ENCODE results near the gene TADA1.
A peak's percentile ranks its signal among the peaks of the same experiment; 100 is the strongest.
"Not testable (repeated sequence)": the region's sequence is repeated elsewhere in the genome, so short reads cannot be mapped to it uniquely, and the experiment has no call there.

The TADA1 gene

DNA sequence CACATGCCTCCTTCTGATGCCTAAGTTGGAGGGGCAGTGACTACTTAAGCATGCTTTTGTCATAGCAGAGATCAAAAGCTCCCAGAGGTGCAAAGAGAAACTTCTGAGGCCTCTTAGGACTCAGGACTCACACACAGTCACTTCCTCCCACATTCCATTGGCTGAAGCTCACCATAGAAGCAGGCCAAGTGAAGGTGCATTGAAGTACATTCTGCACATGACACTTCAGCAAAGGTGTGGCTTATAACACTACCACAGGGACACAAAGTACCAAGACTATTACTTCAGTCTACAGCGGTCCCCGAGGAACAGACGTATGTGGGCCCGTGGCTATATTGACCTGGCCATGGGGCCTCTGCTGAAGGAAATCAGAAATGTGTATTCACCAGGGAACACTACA, 39.3 kb downstream of the TADA1 start:
- H3K4me3 ChIP-seq (ENCODE audit: low read depth, low read length) = no peak overlapping the region
- TF ChIP-seq, protein P1, sequence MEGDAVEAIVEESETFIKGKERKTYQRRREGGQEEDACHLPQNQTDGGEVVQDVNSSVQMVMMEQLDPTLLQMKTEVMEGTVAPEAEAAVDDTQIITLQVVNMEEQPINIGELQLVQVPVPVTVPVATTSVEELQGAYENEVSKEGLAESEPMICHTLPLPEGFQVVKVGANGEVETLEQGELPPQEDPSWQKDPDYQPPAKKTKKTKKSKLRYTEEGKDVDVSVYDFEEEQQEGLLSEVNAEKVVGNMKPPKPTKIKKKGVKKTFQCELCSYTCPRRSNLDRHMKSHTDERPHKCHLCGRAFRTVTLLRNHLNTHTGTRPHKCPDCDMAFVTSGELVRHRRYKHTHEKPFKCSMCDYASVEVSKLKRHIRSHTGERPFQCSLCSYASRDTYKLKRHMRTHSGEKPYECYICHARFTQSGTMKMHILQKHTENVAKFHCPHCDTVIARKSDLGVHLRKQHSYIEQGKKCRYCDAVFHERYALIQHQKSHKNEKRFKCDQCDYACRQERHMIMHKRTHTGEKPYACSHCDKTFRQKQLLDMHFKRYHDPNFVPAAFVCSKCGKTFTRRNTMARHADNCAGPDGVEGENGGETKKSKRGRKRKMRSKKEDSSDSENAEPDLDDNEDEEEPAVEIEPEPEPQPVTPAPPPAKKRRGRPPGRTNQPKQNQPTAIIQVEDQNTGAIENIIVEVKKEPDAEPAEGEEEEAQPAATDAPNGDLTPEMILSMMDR (IDR thresholded peaks at IDR 0.05; ENCODE audit: low read depth, low read length) = no peak

DNA sequence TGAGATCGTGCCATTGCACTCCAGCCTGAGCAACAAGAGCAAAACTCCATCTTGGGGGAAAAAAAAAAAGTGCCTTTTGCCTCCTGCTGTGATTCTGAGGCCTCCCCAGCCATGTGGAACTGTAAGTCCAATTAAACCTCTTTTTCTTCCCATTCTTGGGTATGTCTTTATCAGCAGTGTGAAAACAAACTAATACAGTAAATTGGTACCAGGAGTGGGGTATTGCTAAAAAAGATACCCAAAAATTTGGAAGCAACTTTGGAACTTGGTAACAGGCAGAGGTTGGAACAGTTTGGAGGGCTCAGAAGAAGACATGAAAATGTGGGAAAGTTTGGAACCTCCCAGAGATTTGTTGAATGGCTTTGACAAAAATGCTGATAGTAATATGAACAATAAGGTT, 46.3 kb downstream of the TADA1 start:
- H3K4me3 ChIP-seq (ENCODE audit: low read depth, low read length) = not testable (repeated sequence)

DNA sequence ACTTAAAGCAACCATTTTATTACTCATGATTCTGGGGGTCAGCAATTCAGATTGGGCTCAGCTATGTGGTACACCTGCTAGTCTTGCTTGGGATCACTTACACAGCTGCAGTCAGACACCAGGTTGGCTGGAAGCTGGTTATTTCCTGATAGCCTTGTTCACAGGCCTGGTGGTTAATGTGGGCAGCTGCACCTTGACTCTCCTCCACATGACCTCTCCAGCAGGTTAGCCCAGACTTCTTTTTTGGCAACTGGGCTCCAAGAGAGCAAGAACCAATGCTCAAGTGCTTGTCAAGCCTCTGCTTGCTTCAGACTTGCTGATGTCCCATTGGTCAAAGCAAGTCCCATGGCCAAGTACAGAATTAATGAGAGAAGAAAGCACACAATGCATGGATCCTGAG, 48.6 kb downstream of the TADA1 start:
- TF ChIP-seq, protein P1 (IDR thresholded peaks at IDR 0.05; ENCODE audit: low read depth, low read length) = no peak
- H3K4me3 ChIP-seq (ENCODE audit: low read depth, low read length) = no peak overlapping the region

DNA sequence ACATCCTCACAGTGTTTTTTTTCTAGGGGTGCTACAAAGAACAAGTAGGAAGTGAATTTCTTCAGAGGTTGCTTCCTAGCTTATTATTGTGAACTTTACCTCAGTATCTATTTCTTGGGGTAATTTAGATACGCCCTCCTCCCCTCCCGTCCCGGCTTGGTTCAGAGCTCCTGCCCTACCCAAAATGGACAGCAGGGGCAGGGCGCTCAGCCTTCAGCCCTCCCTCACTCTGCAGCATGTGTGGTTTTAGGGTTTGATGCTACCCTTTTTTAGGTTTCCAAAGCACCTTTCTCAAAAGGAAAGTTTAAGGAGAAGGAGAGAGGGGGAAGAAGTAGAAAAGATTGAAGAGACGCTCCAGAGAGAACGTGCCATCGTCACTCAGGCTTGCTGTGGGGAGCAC, 53.7 kb downstream of the TADA1 start:
- H3K4me3 ChIP-seq (ENCODE audit: low read depth, low read length) = no peak overlapping the region
- TF ChIP-seq, protein P1 (IDR thresholded peaks at IDR 0.05; ENCODE audit: low read depth, low read length) = peak; percentile 51

DNA sequence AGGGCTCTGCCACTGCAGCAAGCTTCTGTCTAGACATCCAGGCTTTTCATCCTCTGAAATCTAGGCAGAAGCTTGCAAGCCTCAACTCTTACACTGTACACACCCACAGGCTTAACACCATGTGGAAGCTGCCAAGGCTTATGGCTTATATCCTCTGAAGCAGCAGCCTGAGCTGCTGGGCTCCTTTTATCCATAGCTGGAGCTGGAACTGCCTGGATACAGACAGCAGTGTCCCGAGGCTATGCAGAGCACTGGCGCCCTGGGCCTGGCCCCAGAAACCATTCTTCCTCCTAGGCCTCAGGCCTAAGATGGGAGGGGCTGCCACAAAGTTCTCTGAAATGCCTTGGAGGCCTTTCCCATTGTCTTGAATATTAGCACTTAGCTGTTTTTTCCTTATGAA, 56.1 kb downstream of the TADA1 start:
- TF ChIP-seq, protein P1 (IDR thresholded peaks at IDR 0.05; ENCODE audit: low read depth, low read length) = no peak

DNA sequence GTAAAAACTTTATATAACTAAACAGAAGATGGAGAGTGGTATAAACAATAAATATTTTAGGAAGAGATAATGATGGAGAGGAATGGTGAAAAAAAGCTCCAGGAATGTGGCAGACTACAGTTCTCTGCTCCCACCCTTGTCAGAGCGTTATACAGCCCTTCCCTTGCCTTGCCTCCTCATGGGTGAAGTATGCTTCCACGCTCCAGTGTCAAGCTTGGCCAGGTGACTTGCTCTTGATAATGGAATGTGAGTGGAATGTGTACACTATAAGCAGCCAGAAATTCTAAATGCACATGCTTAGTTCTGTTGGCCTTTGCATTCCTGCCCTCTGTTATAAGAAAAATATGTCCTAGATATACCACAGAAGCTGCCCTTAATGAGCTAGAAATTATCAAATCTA, 61.5 kb downstream of the TADA1 start:
- TF ChIP-seq, protein P1 (IDR thresholded peaks at IDR 0.05; ENCODE audit: low read depth, low read length) = no peak

More for the DNA sequence above, 56.1 kb downstream of the TADA1 start:
- H3K4me3 ChIP-seq (ENCODE audit: low read depth, low read length) = no peak overlapping the region

DNA sequence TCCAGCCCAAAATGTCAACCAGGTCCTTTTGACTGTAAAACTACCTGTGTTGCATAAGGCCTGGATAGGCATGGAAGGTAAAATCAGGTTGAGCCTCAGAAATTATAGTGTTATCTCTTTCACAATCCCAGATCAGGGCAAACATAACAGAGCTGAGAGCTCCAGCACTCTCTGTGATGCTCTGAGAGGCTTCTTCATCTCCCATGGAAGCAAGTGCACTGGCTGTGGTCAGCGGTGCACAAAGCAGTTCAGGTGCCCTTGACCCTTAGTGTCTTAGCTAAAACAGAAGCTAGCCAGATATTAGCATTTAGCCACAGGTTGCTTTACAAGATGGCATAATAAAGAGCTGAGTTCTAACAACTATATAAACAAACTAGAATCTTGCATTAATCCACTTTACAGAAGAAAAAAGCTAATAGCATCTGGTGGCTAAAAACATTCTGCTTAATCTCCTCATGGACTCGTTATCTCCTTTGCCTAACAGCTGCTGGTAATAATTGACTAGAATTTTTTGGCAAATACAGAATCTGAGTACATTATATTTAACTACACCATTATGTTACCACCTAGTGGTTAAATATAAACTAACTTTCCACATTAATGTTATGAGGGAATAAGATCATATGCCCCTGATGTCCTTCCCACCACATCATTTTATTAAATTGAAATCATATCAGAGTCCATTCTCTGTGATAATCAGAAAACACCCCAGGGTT, 62.4 kb downstream of the TADA1 start:
- TF ChIP-seq, protein P1 (IDR thresholded peaks at IDR 0.05; ENCODE audit: low read depth, low read length) = no peak
- H3K4me3 ChIP-seq (ENCODE audit: low read depth, low read length) = no peak overlapping the region

More for the DNA sequence above, 61.5 kb downstream of the TADA1 start:
- H3K4me3 ChIP-seq (ENCODE audit: low read depth, low read length) = no peak overlapping the region

DNA sequence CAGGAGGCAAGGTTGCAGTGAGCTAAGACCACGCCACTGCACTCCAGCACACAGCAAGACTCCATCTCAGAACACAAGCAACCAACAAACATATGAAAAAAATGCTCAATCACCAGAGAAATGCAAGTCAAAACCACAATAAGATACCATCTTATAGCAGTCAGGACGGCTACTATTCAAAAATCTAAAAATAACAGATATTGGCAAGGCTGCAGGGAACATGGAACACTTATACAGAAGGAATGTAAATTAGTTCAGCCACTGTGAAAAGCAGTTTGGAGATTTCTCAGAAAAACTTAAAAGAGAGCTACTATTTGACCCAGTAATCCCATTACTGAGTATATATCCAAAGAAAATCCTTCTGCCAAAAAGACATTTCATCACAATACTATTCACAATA, 64.4 kb downstream of the TADA1 start:
- H3K4me3 ChIP-seq (ENCODE audit: low read depth, low read length) = no peak overlapping the region
- TF ChIP-seq, protein P1 (IDR thresholded peaks at IDR 0.05; ENCODE audit: low read depth, low read length) = no peak

Measured in WI38 (cell line).